Ishikawa (cell line): ENCODE results near the gene ALX4.

ENCODE experiments used
- CEBPB ChIP-seq: IDR thresholded peaks from 2 replicates; pipeline ENCODE4 v1.6.1; 2012
- CREB1 ChIP-seq: IDR thresholded peaks from 2 replicates; pipeline ENCODE4 v1.6.1; 2012; ENCODE audit warnings: low read depth
- EGR1 ChIP-seq: IDR thresholded peaks from 2 replicates; pipeline ENCODE4 v1.6.1; 2012
- EP300 ChIP-seq: IDR thresholded peaks from 2 replicates; pipeline ENCODE4 v1.6.1; 2012; ENCODE audit warnings: borderline replicate concordance
- FOXM1 ChIP-seq: IDR thresholded peaks from 2 replicates; pipeline ENCODE4 v1.6.1; 2012; ENCODE audit warnings: low read depth, borderline replicate concordance
- MAX ChIP-seq: IDR thresholded peaks from 2 replicates; pipeline ENCODE4 v1.6.1; 2012
- NFIC ChIP-seq: IDR thresholded peaks from 2 replicates; pipeline ENCODE4 v1.6.1; 2012
- RAD21 ChIP-seq: IDR thresholded peaks from 2 replicates; pipeline ENCODE4 v1.6.1; 2012; ENCODE audit warnings: low read depth
- TAF1 ChIP-seq: IDR thresholded peaks from 2 replicates; pipeline ENCODE4 v1.6.1; 2012; ENCODE audit warnings: low read depth, mild to moderate bottlenecking
- TCF12 ChIP-seq: IDR thresholded peaks from 2 replicates; pipeline ENCODE4 v1.6.1; 2012; ENCODE audit warnings: low read depth
- TEAD4 ChIP-seq: IDR thresholded peaks from 2 replicates; pipeline ENCODE4 v1.6.1; 2012
- YY1 ChIP-seq: IDR thresholded peaks from 2 replicates; pipeline ENCODE4 v1.6.1; 2012; ENCODE audit warnings: low read depth
- ZBTB7A ChIP-seq: IDR thresholded peaks from 2 replicates; pipeline ENCODE4 v1.6.1; 2012; ENCODE audit warnings: low read depth
- TF ChIP-seq, protein P1 (sequence below): IDR thresholded peaks from 2 replicates; pipeline ENCODE4 v1.6.1; 2012; ENCODE audit warnings: low read depth, mild to moderate bottlenecking
- TF ChIP-seq, protein P2 (sequence below): IDR thresholded peaks from 2 replicates; pipeline ENCODE4 v1.6.1; 2012

The ALX4 gene

DNA sequence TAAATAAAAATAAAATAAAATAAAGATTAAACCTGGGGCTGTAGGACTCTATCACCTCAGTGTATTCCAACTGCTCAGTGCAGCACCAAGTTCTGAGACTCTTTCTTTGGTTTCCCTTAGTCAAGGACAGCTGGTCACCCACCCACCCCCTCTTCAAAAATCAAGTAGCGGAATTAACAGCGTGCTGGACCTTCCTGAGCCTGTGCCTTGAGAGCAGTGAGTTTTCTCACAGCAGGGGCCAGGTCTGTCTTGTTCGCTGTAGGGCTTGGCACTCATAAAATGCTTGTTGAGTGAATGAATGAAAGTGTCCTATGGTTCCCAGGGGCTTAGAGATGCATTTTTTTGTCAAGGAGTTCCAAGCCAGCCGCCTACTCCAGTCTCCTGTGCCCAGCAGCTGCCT lies 2.9 kb upstream of the ALX4 start:
- no peak for TF ChIP-seq TCF12

GRCh38 chr11:44311339-44312261 lies 1.7 kb upstream of the ALX4 start:
- TF ChIP-seq EGR1: no peak
- TF ChIP-seq EP300: no peak
- TF ChIP-seq MAX: no peak
- TF ChIP-seq, protein P1, sequence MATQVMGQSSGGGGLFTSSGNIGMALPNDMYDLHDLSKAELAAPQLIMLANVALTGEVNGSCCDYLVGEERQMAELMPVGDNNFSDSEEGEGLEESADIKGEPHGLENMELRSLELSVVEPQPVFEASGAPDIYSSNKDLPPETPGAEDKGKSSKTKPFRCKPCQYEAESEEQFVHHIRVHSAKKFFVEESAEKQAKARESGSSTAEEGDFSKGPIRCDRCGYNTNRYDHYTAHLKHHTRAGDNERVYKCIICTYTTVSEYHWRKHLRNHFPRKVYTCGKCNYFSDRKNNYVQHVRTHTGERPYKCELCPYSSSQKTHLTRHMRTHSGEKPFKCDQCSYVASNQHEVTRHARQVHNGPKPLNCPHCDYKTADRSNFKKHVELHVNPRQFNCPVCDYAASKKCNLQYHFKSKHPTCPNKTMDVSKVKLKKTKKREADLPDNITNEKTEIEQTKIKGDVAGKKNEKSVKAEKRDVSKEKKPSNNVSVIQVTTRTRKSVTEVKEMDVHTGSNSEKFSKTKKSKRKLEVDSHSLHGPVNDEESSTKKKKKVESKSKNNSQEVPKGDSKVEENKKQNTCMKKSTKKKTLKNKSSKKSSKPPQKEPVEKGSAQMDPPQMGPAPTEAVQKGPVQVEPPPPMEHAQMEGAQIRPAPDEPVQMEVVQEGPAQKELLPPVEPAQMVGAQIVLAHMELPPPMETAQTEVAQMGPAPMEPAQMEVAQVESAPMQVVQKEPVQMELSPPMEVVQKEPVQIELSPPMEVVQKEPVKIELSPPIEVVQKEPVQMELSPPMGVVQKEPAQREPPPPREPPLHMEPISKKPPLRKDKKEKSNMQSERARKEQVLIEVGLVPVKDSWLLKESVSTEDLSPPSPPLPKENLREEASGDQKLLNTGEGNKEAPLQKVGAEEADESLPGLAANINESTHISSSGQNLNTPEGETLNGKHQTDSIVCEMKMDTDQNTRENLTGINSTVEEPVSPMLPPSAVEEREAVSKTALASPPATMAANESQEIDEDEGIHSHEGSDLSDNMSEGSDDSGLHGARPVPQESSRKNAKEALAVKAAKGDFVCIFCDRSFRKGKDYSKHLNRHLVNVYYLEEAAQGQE: no peak

GRCh38 chr11:44310463-44311272 lies 729 bp upstream of the ALX4 start:
- TF ChIP-seq RAD21: no peak
- no peak for TF ChIP-seq TEAD4
- no peak for TF ChIP-seq EP300
- TF ChIP-seq TCF12: no peak
- no peak for TF ChIP-seq EGR1
- TF ChIP-seq MAX: no peak
- no peak for TF ChIP-seq CEBPB

DNA sequence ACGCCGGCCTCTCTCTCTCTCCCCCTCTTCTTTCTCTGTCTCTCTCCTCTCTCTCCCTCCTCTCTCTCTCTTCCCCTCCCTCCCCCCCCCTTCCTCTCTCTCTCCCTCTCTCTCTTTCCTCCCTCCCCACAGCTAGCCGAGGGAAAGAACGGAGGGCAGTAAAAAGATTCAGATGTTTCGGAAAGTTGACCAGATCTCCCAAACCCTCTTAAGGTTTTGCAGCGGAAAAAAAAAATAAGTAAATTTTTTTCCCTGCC lies 195 bp upstream of the ALX4 start:
- TF ChIP-seq CREB1: no peak
- TF ChIP-seq CEBPB: no peak
- TF ChIP-seq TCF12: no peak
- no peak for TF ChIP-seq TAF1

GRCh38 chr11:44308923-44309477 lies 939 bp downstream of the ALX4 start:
- TF ChIP-seq, protein P2, sequence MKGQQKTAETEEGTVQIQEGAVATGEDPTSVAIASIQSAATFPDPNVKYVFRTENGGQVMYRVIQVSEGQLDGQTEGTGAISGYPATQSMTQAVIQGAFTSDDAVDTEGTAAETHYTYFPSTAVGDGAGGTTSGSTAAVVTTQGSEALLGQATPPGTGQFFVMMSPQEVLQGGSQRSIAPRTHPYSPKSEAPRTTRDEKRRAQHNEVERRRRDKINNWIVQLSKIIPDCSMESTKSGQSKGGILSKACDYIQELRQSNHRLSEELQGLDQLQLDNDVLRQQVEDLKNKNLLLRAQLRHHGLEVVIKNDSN: no peak
- no peak for TF ChIP-seq EGR1
- TF ChIP-seq ZBTB7A: no peak
- TF ChIP-seq TCF12: no peak
- no peak for TF ChIP-seq CREB1
- no peak for TF ChIP-seq MAX
- no peak for TF ChIP-seq NFIC
- no peak for TF ChIP-seq CEBPB
- no peak for TF ChIP-seq TAF1
- TF ChIP-seq TEAD4: no peak
- TF ChIP-seq EP300: no peak
- TF ChIP-seq, protein P1: no peak
- no peak for TF ChIP-seq RAD21
- TF ChIP-seq FOXM1: no peak
- TF ChIP-seq YY1: no peak

DNA sequence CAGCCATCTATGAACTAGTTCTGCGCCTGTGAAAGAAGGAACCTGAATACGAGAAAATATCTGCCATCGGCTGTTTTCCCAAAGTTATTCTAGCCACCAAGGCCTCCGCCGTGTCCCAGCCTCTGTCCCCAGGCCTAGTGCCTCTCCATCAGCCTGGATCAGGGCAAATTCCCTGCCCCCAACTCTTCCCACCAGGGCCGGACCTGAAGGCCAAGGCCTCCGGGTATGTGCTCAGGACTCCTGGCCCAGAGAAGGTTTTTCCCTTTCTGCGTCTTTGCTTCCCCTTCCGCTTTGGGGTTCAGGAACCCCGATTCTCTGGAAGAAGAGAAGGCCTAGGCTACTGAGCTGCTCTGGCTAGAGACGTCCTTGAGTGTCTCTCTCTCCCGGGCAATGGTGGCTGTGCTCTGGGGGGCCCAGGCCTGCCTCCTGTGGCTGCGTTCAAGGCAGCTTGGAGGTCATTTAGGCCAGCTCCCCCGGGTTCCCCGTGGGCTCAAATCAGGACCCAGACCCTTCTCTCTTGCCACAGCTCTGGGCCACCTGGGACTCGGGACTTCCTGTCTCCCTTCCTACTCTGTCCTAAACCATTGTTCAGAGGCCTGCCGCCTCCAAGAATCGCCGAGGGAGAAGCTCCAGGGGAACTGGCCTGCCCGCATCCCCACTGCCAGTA lies 1.6 kb downstream of the ALX4 start:
- no peak for TF ChIP-seq MAX
- TF ChIP-seq EGR1: no peak
- no peak for TF ChIP-seq EP300
- TF ChIP-seq YY1: no peak
- no peak for TF ChIP-seq TAF1
- TF ChIP-seq, protein P2: no peak
- no peak for TF ChIP-seq NFIC
- TF ChIP-seq RAD21: no peak
- no peak for TF ChIP-seq FOXM1
